ENCODE results near the gene INAFM1. TPM values are rescaled to one million over a fixed set of nuclear protein-coding genes. Genes with fewer than 3 reads are reported as not detected.

Gene INAFM1
- polyA plus RNA-seq, 4 donors = 6.5 to 11.7 (median 7.6) TPM

DNA sequence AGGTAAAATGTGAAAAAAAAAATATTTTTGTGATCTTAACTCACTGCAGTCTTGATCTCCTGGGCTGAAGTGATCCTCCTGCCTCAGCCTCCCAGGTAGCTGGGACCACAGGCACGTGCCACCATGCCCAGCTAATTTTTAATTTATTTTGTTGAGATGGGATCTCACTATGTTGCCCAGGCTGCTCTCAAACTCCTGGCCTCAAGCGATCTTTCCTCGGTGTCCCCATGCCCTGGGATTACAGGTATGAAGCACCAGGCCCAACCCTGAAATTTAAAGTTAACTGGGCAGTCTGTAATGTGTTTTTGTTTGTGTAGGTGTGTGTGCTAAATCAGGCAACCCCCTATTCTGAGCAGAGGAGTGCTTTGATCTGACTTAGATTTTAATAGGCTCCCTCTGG is 31.6 kb downstream of the INAFM1 start:
- no peak for DNase-seq (ENCODE audit: low read depth in 4 of 4, low spot score in 3 of 4)

DNA sequence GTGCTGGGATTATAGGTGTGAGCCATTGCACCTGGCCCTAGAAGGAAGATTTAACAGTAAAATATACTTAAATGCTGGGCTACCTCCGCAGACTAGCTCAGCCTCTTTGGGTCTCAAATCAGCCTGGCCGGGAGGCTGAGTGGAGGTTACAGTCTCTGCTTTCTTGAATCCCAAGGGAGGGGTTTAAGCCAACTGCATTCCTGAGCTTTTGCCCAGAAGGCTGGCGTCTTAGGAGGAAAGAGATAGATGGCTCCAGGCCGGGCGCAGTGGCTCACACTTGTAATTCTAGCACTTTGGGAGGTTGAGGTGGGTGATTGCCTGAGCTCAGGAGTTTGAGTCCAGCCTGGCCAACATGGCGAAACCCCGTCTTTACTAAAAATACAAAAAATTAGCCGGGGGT is 34.4 kb downstream of the INAFM1 start:
- DNase-seq (ENCODE audit: low read depth in 4 of 4, low spot score in 3 of 4) = no peak

- no peak for DNase-seq (ENCODE audit: low read depth in 4 of 4, low spot score in 3 of 4)
Observed at GRCh38 chr19:47309608-47310007, 34.9 kb downstream of the INAFM1 start, which contains the start of gene C5AR1. TSS of gene C5AR1 (plus strand) at chr19:47309861. CDS start at chr19:47309896, 35 bp downstream.

- DNase-seq (ENCODE audit: low read depth in 4 of 4, low spot score in 3 of 4) = no peak
Observed at GRCh38 chr19:47310323-47310722, 35.6 kb downstream of the INAFM1 start.

GRCh38 chr19:47310819-47311218 is 36.1 kb downstream of the INAFM1 start:
- no peak for DNase-seq (ENCODE audit: low read depth in 4 of 4, low spot score in 3 of 4)

DNA sequence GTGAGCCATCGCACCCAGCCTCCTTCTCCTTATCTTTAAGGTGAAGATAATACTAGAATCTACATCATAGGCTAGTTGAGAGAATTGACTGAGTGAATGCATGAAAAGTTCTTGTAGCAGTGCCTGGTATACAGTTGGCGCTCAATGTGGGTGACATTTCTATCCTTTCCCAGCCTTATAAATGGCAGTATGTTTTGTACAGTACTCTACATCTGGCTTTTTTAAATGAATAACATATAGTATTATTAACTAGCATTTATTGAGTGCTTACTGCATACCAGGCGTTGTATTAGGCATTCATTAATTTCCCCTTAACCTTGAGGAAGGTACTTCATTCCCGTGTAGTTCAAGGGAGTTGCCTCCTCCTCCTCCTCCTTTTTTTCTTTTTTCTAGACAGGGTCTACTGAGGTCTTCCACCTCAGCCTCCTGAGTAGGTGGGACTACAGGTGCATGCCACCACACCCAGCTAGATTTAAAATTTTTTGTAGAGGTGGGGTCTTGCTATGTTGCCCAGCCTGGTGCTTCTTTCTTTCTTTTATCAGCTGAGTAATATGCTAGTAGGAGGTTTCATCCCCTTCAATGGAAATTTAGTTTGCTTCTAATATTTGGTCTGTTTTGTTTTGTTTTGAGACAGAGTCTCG is 37.8 kb downstream of the INAFM1 start:
- no peak for DNase-seq (ENCODE audit: low read depth in 4 of 4, low spot score in 3 of 4)

DNA sequence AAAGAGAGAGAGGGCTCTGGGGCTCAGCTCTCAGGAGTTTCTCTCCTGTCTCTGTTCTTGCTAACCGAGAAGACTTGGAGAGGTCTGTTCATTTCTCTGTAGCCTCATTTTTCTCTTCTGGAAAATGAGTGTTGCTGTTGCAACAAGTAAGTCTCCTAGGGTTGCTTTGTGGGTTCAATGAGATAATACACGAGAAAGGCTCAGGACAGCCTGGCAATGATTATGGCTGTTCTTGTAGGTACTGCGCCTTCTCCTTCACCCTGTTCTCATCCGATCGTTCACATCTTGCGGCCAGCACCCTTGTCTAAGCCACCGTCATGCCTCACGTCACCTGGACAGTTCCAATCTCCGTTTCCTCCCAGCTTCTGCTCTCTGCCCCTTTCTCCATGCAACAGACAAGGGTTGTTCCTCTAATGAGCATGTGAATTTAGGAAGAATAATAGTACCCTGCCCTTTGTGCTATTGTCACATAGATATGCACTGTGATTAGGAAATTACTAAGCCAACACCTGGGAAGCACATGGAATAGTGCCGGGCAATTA is 39.1 kb downstream of the INAFM1 start:
- DNase-seq (ENCODE audit: low read depth in 4 of 4, low spot score in 3 of 4) = no peak

GRCh38 chr19:47315125-47315821 is 40.6 kb downstream of the INAFM1 start:
- DNase-seq (ENCODE audit: low read depth in 4 of 4, low spot score in 3 of 4) = no peak

DNA sequence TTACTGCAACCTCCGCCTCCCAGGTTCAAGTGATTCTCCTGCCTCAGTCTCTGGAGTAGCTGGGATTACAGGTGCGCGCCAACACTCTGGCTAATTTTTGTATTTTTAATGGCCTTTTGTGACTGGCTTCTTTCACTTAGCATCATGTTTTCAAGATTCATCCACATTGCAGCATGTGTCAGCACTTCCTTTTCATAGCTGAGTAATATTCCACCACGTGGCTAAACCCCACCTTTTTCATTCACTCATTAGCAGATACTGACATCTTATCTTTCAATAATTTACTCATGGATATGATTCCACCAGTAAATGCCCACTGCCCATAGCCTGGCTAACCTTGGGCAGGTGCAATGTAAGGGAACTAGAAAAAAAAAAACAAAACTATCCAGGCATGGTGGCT is 41.8 kb downstream of the INAFM1 start:
- DNase-seq (ENCODE audit: low read depth in 4 of 4, low spot score in 3 of 4) = no peak

DNA sequence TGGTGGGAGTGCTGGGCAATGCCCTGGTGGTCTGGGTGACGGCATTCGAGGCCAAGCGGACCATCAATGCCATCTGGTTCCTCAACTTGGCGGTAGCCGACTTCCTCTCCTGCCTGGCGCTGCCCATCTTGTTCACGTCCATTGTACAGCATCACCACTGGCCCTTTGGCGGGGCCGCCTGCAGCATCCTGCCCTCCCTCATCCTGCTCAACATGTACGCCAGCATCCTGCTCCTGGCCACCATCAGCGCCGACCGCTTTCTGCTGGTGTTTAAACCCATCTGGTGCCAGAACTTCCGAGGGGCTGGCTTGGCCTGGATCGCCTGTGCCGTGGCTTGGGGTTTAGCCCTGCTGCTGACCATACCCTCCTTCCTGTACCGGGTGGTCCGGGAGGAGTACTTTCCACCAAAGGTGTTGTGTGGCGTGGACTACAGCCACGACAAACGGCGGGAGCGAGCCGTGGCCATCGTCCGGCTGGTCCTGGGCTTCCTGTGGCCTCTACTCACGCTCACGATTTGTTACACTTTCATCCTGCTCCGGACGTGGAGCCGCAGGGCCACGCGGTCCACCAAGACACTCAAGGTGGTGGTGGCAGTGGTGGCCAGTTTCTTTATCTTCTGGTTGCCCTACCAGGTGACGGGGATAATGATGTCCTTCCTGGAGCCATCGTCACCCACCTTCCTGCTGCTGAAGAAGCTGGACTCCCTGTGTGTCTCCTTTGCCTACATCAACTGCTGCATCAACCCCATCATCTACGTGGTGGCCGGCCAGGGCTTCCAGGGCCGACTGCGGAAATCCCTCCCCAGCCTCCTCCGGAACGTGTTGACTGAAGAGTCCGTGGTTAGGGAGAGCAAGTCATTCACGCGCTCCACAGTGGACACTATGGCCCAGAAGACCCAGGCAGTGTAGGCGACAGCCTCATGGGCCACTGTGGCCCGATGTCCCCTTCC is 45.5 kb downstream of the INAFM1 start:
- no peak for DNase-seq (ENCODE audit: low read depth in 4 of 4, low spot score in 3 of 4)

DNA sequence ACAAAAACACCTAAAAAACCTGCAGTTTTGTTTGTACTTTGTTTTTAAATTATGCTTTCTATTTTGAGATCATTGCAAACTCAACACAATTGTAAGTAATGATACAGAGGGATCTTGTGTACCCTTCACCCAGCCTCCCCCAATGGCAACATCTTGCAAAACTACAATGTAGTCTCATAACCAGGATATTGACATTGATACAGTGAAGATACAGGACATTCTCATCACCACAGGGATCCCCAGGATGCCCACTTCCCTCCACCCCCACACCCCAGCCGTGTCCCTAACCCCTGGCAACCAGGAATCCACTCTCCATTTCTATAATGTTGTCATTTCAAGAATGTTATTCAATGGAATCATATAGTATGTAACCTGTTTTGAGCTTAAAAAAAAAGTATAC is 46.9 kb downstream of the INAFM1 start:
- no peak for DNase-seq (ENCODE audit: low read depth in 4 of 4, low spot score in 3 of 4)

- DNase-seq (ENCODE audit: low read depth in 4 of 4, low spot score in 3 of 4) = no peak
Observed at GRCh38 chr19:47322058-47322457, 47.4 kb downstream of the INAFM1 start.

GRCh38 chr19:47323409-47323808 is 48.7 kb downstream of the INAFM1 start:
- DNase-seq (ENCODE audit: low read depth in 4 of 4, low spot score in 3 of 4) = no peak

DNA sequence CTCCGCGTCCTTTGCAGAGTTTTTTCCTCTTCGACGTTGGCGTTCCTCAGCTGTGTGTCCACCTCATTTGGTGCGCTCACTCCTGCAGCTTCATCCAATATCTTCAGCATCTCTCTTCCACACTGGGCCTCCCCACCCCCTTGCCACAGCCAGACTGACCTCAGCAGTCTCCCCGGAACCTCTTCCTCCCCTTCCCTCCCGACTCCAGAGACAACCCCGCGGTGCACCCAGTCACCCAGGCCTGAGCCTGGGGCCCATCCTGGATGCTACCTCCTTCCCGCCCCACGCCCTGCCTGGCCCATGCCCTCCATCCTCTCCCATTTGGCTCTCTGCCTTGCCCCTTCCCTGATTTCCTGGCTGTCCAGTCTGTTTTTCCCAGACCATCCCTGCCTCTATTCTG is 49.2 kb downstream of the INAFM1 start:
- no peak for DNase-seq (ENCODE audit: low read depth in 4 of 4, low spot score in 3 of 4)

DNA sequence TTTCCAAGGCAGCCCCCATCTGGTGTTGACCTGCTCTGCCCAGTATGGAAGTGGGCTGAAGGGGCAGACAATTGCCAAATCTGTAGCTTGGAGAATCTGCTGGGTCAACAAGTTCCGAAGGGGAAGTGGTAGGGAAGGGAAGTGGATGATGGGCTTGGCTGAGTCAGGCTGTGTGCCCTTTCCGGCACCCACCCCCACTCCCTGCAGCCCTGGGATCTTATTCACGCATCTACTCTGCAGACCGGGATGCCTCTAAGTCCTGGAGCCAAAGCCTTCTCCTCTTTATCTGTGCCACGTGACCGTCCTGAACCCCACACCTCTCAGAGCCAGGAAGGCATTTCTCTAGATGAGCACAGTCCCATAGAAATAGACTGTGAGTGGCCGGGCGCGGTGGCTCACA is 49.8 kb downstream of the INAFM1 start:
- DNase-seq (ENCODE audit: low read depth in 4 of 4, low spot score in 3 of 4) = no peak

Other genes with a start within 250 kb of the INAFM1 start
- 10 to 100 TPM in 2 of 4 donors, 1 to 10 TPM in 2; 6.2 to 18.5 (median 9.0) TPM for gene TMEM160, start 226.3 kb upstream of the INAFM1 start, polyA plus RNA-seq (ENCODE audit: insufficient read length in 4 of 4)
- 10 to 100 TPM; 33.8 to 35.2 (median 34.6) TPM for gene ZC3H4, start 161.1 kb upstream of the INAFM1 start, polyA plus RNA-seq (ENCODE audit: insufficient read length in 4 of 4)
- gene SAE1, start 144.1 kb upstream of the INAFM1 start, polyA plus RNA-seq (ENCODE audit: insufficient read length in 4 of 4) = 100 to 1,000 TPM; 116 to 132 (median 122) TPM
- 1 to 10 TPM; 1.1 to 2.9 (median 1.6) TPM for gene BBC3, start 43.7 kb upstream of the INAFM1 start, polyA plus RNA-seq (ENCODE audit: insufficient read length in 4 of 4)
- 10 to 100 TPM; 19.6 to 29.4 (median 22.0) TPM for gene CCDC9, start 18.4 kb upstream of the INAFM1 start, polyA plus RNA-seq (ENCODE audit: insufficient read length in 4 of 4)
- 1 to 10 TPM; 4.6 to 6.9 (median 5.2) TPM for gene C5AR1, start 35.0 kb downstream of the INAFM1 start, polyA plus RNA-seq (ENCODE audit: insufficient read length in 4 of 4)
- gene C5AR2, start 57.3 kb downstream of the INAFM1 start, polyA plus RNA-seq (ENCODE audit: insufficient read length in 4 of 4) = under 1 TPM; 0.23 to 0.45 (median 0.29) TPM
- gene DHX34, start 74.4 kb downstream of the INAFM1 start, polyA plus RNA-seq (ENCODE audit: insufficient read length in 4 of 4) = 10 to 100 TPM; 11.6 to 17.5 (median 12.4) TPM
- gene MEIS3, start 144.6 kb downstream of the INAFM1 start, polyA plus RNA-seq (ENCODE audit: insufficient read length in 4 of 4) = 10 to 100 TPM; 18.6 to 28.0 (median 20.1) TPM
- under 1 TPM in 3 of 4 donors, not detected in 1; 0.06 to 0.25 (median 0.20) TPM for gene SLC8A2, start 197.0 kb downstream of the INAFM1 start, polyA plus RNA-seq (ENCODE audit: insufficient read length in 4 of 4)
- 10 to 100 TPM; 10.9 to 12.8 (median 11.6) TPM for gene KPTN, start 209.3 kb downstream of the INAFM1 start, polyA plus RNA-seq (ENCODE audit: insufficient read length in 4 of 4)
- gene NAPA, start 240.2 kb downstream of the INAFM1 start, polyA plus RNA-seq (ENCODE audit: insufficient read length in 4 of 4) = 100 to 1,000 TPM; 155 to 167 (median 163) TPM

All from right renal pelvis (tissue), 4 donors.